NCI-H226 (cell line): Measurements from ENCODE around the gene SUB1.

Source experiments
- DNase-seq: peaks from one replicate; pipeline ENCODE4 v3.0.0-alpha.2; 2015

The SUB1 gene

GRCh38 chr5:32646061-32646969 lies 61.0 kb downstream of the SUB1 start:
- DNase-seq, result no peak

- DNase-seq, result no peak
These were observed 65.7 kb downstream of the SUB1 start for GRCh38 chr5:32651088-32651487.

DNA sequence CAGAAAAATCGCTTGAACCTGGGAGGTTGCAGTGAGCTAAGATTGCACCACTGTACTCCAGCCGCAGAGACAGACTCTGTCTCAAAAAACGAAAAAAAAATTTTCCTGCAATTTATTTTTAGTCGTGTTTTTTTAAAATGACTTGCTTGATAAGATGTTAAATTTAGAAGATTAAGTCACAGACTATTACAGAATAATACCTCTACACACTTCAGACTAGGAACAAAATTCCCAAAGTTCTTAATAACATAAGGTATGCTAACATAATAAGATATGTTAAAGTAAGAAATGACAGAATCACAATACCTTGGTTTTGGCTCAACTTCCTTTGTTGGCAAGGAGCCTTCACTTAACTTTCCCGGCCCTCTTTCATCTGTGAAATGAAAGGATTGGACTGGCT lies 66.3 kb downstream of the SUB1 start:
- DNase-seq, result no peak
